HG03460 (cell line): ENCODE results near the gene RYR1.
"Not testable (repeated sequence)": the region's sequence is repeated elsewhere in the genome, so short reads cannot be mapped to it uniquely, and the experiment has no call there.

Experiments used
- ATAC-seq: cut with Tn5 transposase; IDR thresholded peaks from one replicate; pipeline ENCODE4 v1.9.1; 2021; ENCODE audit not compliant: unreplicated experiment

RYR1 gene

DNA sequence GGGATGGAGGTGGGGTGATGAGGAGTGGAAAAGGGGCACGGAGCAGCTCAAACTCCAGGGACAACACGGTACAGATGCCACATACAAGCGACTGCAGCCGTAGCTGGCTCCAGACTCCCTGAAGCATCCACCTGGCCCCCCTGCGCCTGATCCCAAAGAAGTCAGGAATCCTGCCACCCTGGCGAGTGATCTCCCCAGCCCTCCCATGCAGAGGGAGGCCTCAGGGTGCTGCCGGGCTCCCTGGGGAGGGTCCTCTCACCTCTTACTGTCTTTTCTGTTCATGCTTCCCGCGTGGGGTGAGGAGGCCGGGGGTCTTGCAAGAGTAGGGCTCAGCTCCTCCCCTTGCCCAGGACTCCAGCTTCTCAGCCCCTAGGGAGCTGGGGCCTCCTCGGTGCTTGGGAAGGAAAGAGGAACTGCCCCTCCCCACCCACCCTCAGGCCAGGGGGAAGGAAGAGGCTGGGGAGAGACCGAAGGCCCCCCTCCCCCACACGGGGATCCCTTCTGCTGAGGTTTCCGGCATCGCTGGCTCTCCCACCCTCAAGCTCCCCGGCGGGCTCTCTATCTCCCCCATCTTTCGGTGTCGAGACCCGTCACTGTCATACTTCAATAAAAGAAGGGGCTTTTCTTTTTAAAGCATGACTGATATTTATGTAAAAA, 7.6 kb upstream of the RYR1 start, which contains the start of gene RASGRP4:
TSS of gene RASGRP4 (minus strand) at position 410 of the 657 bp plus-strand sequence. CDS start at position 282, 128 bp downstream.
- ATAC-seq = no peak

DNA sequence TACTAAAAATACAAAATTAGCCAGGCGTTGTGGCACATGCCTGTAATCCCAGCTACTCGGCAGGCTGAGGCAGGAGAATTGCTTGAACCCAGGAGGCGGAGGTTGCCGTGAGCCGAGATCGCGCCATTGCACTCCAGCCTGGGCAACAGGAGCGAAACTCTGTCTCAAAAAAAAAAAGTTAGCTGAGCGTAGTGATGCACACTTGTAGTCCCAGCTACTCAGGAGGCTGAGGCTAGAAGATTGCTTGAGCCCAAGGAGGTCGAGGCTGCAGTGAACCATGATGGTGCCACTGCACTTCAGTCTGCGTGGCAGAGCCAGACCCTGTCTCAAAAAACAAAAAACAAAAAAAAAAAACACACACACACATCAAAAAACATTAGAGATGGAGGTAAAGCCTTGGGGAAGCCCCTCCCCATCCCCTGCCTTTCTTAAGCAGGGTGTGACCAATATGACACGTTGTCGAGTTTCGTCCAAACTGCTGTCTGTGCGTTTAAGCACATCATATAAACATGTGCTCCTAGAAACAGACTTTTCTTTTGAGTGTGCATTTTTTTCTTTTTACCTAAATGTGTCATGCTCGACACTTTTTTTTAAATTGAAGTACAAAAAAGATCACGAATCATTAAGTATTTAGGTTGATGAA, 6.3 kb upstream of the RYR1 start:
- ATAC-seq = not testable (repeated sequence)

DNA sequence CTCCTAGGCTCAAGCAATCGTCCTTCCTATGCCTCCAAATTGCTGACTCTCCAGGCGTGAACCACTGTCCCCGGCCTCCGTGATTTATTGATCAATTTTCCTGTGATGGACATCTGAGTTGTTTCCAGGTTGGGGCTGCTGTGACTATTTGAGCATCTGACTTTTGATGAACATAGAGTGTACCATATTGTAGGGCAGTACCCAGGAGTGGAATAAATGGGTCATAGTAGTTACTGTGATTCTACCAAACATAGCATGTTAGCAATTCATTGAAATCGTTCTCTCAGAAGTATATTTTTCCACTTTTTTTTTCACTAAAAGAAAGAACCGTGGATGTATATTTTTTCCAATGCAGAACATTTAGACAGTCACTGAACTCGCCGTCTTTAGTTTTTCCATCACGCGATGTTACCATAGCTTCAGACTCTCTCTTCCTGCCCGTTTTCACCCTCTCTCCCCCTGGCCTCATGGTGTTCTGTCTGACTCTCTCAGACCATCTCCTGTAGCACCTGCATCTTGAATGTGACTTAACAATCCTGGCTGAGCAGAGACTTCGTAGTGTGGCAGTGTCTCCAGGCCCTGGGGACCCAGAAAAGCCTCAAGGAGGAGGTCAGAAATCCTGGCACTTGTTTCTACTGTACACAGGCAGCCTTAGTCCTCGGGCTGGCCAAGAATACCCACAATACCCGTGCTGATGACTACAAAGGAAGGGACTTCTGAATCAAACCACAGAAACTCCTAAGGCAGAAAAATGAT, 4.3 kb upstream of the RYR1 start:
- ATAC-seq = no peak

DNA sequence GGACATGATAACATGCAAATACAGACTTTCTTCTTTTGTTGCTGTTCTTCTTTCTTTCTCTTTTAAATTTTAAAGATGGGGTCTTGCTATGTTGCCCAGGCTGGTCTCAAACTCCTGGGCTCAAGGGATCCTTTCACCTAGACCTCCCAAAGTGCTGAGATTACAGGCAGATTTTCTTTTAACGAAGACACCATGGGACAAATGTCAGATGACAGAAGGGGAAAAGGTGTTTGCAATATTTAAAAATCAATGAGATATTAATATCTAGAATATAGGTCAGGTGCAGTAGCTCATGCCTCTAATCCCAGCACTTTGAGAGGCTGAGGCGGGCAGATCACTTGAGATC, 3.7 kb upstream of the RYR1 start:
- ATAC-seq = no peak

DNA sequence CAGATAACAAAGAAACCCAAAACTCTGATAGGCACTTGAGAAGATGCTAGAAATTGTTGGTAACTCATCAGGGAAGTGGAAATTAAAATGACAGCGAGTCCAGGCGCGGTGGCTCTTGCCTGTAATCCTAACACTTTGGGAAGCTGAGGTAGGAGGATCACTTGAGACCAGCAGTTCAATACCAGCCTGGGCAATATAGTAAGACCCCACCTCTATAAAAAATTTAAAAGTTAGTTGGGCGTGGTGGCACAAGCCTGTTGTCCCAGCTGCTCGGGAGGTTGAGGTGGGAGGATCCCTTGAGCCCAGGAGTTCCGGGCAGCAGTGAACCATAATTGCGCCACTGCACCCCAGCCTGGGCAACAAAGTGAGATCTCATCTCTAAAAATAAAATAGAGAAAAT, 2.6 kb upstream of the RYR1 start:
- ATAC-seq = no peak

DNA sequence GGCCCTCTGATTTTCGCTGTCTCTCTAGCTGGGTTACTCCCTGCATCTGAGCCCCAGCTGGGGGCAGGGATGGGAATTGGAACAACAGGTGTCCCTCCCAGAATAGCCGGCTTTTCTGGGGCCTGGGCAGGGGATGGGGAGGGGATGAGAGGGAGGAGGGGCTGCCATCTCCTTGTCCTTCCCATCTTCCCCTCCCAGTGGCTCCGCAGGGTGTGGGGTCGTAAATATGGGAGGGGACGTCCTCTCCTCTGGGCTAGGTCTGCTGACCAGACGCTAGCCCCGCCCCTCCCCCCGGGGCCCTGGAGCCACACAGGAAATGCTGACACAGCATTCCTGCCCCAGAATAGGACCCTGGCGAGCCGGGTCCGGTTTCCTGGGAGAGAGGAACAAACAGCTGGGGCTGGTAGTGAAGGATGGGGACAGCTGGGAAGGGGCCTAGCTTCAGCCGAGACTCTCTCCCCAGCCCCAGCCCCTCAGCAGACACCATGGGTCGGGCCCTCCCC, 1.1 kb downstream of the RYR1 start:
- ATAC-seq = no peak

DNA sequence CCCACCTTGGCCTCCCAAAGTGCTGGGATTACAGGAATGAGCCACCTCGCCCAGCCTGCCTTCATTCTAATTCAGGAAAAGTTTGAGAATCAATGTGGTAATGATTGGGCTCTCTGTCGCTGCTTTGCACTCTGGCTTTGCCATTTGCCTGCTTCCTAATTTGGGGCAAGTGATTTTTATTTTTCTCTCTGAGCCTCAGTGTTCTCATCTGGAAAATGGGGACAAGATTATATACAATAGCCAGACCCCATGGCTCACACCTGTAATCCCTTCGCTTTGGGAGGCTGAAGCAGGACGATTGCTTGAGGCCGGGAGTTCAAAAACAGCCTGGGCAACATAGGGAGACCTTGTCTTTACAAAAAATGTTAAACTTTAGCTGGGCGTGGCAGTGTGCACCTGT, 3.8 kb downstream of the RYR1 start:
- ATAC-seq = no peak

DNA sequence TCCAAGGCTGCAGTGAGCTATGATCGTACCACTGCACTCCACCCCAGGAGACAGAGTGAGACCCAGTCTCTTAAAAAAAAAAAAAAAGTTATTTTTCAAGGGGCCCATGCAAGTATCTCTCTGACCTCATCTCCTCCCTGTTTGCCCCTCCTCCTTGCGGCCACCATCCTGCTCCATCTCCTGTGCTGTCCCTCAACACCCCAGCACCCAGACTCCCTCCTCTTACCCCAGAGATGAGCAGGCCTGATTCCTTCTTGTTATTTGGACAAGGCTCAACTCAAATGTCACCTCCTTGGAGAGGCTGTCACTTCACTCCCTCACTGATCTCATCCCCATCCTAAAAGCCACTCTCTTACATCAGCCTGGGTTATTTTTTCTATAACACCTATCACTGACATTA, 4.4 kb downstream of the RYR1 start:
- no peak for ATAC-seq

DNA sequence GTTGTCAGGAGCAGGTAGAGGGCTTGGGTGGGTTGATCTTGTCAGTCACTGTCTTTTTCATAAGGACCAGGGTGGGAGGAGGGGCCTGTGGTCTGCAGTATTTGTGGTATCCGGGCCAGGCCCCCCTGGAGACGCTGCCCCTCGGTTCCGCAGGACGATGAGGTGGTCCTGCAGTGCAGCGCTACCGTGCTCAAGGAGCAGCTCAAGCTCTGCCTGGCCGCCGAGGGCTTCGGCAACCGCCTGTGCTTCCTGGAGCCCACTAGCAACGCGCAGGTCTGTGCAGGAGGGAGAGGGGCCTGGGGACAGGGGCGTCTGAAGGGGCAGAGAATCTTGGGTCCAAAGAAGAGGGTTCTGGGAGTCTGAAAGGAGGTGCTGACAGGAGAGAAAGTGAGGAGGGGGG, 7.1 kb downstream of the RYR1 start:
- ATAC-seq = no peak

DNA sequence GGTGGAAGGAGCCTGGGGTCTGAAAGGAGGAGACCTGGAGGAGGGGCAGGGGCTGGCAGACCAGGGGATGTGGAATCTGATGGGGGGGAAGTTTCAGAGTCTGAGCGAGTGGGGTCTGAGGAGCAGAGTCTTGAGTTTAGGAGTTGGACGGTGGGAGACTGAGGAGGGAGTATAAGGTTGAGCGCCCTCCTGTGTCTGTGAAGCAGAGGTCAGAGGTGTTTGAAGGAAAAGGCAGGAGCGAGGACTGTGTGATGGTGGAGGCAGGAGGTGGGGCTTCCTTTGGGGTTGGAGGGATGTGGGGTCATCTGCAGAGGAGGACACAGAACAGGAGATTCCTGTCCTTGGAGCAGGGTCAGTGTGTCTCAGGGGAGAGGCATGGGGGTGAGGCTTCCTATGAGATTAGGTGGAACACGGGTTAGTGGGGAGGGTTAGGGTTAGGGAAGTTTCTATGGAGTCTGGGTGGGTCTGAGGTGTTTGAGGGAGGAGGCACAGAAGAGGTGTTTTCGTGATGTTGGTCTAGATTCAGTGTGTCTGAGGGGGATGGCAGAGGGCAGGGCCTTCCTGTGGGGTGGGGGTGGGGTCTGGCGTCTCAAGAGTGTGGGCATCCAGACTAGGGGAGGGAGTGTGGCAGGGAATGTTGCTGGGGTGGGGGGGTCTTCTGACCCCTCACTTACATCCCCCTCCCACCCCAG, 8.3 kb downstream of the RYR1 start:
- ATAC-seq = no peak

DNA sequence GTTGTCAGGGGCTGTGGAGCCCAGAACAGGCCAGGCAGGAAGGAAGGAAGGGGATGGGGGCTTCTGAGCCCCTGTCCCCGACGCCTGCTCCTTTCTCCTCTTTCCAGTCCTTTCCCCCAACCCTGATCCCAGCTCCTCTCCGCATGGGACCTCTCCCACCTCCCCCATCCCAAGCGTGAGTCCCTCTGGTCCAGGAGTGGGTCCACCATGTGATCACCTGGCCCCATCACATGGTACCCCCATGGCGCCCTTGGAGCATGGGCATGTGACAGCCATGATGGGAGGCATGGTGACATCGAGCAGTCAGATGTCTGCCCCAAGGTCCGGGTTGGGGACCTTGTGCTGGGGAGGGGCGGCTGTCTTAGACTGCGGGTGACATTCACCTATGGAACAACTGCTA, 9.2 kb downstream of the RYR1 start:
- ATAC-seq = no peak

DNA sequence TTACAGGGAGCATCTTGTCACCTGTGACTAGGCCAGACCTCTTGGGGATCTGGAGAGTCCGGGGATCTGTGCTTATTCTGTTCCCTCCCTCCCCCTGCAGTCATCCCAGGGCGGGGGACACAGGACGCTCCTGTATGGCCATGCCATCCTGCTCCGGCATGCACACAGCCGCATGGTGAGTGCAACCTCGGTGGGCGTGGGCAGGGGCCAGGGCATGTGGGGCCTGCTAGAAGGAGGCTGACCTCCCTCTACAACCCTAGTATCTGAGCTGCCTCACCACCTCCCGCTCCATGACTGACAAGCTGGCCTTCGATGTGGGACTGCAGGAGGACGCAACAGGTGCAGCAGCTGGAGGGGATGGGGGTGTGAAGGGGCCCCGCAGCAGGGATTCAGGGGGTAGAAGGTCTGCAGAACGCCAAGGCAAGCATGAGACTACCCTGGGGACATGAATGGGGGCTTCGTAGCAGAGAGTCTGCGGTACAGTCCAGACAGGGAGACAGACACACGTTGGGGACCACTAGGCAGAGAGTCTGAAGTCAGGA, 10.0 kb downstream of the RYR1 start:
- no peak for ATAC-seq

DNA sequence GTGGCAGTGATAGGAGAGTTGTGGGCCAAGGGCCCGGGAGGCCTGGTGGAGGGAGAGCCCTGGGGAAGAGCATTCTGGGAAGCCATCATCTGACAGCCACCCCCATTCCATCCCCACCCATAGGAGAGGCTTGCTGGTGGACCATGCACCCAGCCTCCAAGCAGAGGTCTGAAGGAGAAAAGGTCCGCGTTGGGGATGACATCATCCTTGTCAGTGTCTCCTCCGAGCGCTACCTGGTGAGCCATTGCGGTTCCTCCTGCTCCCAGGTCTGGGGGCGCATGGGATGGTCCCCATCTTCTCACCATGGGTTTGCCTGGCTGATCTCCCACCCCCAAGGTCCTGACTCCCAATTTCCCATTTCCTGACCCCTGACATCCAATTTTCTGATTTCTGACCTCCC, 10.5 kb downstream of the RYR1 start:
- ATAC-seq = no peak

DNA sequence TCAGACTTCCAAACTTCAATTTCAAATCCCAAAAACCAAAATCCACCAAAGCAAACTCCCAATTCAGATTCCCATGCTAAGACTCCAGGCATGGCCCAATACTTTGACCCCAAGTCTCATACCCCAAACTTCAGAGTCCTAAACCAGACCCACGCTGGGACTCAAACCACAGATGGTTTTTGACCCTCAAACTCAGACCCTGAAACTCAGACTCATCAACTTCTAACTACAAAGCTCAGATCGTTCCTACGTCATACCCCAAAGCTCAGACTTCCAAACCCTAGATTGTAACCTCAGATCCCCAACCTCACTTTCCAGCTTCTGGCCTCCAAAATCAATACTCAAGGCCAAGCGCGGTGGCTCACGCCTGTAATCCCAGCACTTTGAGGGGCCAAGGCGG, 11.9 kb downstream of the RYR1 start:
- no peak for ATAC-seq

DNA sequence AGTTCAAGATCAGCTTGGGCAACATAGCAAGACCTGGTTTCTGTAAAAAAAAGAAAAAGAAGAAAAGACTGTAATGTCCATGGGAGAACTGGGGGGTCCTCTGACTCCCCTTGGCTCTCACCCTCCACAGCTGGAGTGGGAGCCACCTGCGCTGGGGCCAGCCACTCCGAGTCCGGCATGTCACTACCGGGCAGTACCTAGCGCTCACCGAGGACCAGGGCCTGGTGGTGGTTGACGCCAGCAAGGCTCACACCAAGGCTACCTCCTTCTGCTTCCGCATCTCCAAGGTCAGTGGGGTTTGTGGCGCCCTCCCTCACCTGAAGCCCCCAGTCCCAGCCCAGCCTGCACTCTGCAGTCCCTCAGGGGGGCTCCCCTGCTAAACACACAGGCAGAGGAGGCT, 14.7 kb downstream of the RYR1 start:
- no peak for ATAC-seq

DNA sequence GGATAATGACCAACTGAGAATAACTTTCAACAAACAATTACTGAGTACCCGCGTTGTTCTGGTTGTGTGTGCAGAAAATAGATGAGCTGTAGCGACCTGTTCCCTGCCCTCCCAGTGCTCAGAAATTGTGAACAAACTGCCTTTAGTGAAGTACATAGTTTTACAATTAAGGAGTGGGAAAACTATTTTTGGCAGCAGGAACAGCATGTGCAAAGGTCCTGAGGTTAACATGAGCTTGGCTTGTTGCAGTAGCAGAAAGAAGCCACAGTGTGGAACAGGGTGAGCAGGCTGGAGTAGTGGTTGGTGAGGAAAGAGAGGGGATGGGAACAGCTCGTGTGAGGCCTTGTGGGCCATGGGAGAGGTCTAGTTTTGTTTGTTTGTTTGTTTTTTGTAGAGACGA, 16.0 kb downstream of the RYR1 start:
- ATAC-seq = no peak

DNA sequence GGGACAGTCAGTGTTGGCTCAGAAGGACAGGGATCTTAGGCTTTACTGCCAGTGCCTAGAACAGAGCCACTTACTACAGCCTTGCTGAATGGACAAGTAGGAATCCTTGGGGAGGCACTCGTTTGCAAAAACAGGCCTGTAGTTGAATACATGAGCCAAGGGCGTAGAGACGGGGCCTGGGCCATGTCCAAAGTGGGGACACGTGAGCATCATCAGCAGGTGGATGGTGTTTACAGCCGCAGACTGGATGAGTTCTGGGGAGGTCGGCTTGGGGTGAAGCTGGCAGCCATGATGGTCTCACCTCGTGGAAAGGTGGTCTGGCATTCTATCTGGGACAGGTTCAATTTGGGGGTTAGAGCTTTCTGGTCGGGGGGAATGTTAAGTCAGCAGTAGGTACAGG, 17.5 kb downstream of the RYR1 start:
- ATAC-seq = no peak

DNA sequence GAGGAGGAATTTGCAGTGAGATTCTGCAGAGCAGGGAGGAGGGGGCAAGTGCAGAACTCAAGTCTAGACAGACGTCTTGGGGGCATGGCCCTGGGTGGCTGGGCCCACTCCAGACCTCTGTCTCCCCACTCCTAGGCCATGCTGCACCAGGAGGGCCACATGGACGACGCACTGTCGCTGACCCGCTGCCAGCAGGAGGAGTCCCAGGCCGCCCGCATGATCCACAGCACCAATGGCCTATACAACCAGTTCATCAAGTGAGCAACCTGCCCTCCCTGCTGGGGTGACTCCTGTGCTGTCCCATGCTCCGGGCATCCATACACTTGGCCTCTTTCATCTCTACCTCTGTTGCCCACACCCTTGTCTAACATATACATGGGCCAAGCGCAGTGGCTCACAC, 18.1 kb downstream of the RYR1 start:
- ATAC-seq = no peak

DNA sequence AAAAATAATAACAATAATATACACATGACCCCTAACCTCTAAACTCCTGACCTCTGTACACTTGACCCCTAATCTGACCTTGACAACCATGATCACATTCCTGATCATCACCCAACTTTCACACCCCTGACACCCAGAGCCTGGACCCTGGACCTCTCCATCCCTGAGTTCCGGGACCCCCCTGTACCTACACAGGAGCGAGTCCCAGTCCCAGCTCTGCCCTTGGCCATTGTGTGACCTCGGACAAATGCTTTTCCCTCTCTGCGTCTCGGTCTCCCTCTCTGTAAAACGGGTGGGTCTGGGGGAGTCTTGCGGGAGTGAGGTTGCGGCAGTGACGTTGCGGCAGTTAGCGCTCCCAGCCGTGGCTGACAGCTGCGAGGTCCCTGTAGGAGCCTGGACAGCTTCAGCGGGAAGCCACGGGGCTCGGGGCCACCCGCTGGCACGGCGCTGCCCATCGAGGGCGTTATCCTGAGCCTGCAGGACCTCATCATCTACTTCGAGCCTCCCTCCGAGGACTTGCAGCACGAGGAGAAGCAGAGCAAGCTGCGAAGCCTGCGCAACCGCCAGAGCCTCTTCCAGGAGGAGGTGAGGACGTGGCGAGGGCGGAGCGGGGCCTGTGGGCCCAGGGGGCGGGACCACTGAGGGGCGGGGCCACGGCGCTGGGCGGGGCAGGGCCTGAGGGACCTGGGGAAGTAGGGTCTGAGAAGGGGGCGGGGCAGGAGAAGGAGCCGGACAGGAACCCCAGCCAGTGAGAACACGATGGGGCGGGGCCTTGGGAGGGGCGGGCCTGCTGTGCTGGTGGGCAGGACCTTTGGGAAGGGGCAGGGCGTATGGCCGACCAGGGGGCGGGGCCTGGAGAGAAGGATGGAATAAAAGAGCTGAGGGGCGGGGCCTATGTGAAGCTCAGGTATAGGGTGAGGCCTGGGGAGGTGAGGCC, 19.2 kb downstream of the RYR1 start:
- ATAC-seq = no peak

DNA sequence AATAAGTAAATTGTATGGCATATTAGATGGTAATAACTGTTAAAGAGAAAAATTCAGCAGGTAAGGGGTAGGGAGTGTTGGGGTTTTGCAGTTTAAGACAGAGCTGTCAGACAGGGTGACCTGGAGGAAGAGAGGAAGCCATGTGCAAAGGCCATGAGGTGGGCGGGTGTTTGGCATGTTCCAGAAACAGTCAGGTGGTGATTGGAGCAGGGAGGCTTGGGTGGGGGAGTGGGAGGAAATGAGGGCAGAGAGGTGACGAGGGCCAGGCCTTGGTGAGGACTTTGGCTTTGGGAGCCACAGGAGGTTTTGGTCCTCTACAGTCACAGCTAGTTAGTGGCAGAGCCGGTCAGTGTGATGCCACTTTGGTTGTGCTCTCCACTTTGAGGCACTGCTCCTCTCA, 20.1 kb downstream of the RYR1 start:
- ATAC-seq = no peak
